Heart left ventricle (tissue), 16 donors: ENCODE measurements around the gene SCARB1. TPM values are rescaled to one million over a fixed set of nuclear protein-coding genes. Genes with fewer than 3 reads are reported as not detected.
"Not testable (repeated sequence)": the region's sequence is repeated elsewhere in the genome, so short reads cannot be mapped to it uniquely, and the experiment has no call there.

Experiments used
- ATAC-seq, 4 donors: fragments of 200-7000 bp; cut with Tn5 transposase; one replicate each; pipeline ENCODE4 v1.9.1; 2020 to 2022; ENCODE audit warnings: moderate library complexity in 4 of 4, mild to moderate bottlenecking in 3 of 4, moderate number of reproducible peaks in 1 of 4
- DNase-seq, 5 donors: peaks; one replicate each; pipeline ENCODE4 v3.0.0-alpha.2; 2020
- H3K27ac ChIP-seq, 12 donors: fragments of 200-600 bp; sonication (generic) in 4 of 12; one replicate each; pipeline versions ENCODE4 v1.5.0 to v1.8.0; 2016 to 2022; ENCODE audit warnings: mild to moderate bottlenecking in 2 of 12
- H3K27me3 ChIP-seq, 9 donors: fragments of 200-600 bp; sonication (generic) in 2 of 9; one replicate each; pipeline versions ENCODE4 v1.5.1 to v1.8.0; 2016 to 2022; ENCODE audit warnings: mild to moderate bottlenecking in 3 of 9
- H3K36me3 ChIP-seq, 9 donors: fragments of 200-600 bp; sonication (generic) in 2 of 9; one replicate each; pipeline versions ENCODE4 v1.5.0 to v1.8.0; 2018 to 2022; ENCODE audit warnings: mild to moderate bottlenecking in 2 of 9
- H3K4me1 ChIP-seq, 12 donors: fragments of 200-600 bp; sonication (generic) in 4 of 12; one replicate each; pipeline versions ENCODE4 v1.5.0 to v1.8.0; 2016 to 2022; ENCODE audit warnings: mild to moderate bottlenecking in 3 of 12
- H3K4me3 ChIP-seq, 12 donors: fragments of 200-600 bp; sonication (generic) in 4 of 12; one replicate each; pipeline versions ENCODE4 v1.5.0 to v1.8.0; 2017 to 2022; ENCODE audit warnings: mild to moderate bottlenecking in 9 of 12, moderate library complexity in 4 of 12
- H3K9me3 ChIP-seq, 12 donors: fragments of 200-600 bp; sonication (generic) in 4 of 12; one replicate each; pipeline versions ENCODE4 v1.5.0 to v1.8.0; 2016 to 2022; ENCODE audit warnings: mild to moderate bottlenecking in 1 of 12
- POLR2A ChIP-seq, 2 donors: fragments of 450-650 bp; IDR thresholded peaks; one replicate each; pipeline ENCODE4 v1.6.1; 2017; ENCODE audit warnings: antibody characterized with exemption in 2 of 2, mild to moderate bottlenecking in 2 of 2, moderate library complexity in 2 of 2
- WGBS, 4 donors: extraction: QIAGEN DNeasy Blood & Tissue Kit in 2 of 4; methylation state at CpG; one replicate each; pipeline versions ENCODE4 v1.1.5 to v1.1.7; 2013 to 2018; 5-methylcytosine and 5-hydroxymethylcytosine counted together
- intact Hi-C, 10 donors: fragments of 100-400 bp; cut with DNase I; formaldehyde crosslinking; loops; one replicate each; pipeline versions ENCODE4 v1.11.1 to v1.14.2; 2022
- polyA plus RNA-seq, 2 donors: library from polyadenylated mRNA; stranded (reverse); fragments of 200-250 nt; gene quantifications; one replicate each; pipeline ENCODE4 v1.2.3, GENCODE V29; 2013
- total RNA-seq, 9 donors: library from RNA; depleted of rRNA in 2 of 9; stranded (reverse); fragments of >200 nt in 2 of 9; fragmentation: NEBNext Ultra II Directional in 3 of 9; extraction: Animal tissue kit (Norgen Biotek cat#: 25700) in 3 of 9; gene quantifications; one replicate each; pipeline versions ENCODE4 v1.1.0 to v1.2.4, GENCODE V29; 2016 to 2023
- TF ChIP-seq, protein P1 (sequence below), 12 donors: fragments of 200-600 bp; sonication (generic) in 4 of 12; IDR thresholded peaks; one replicate each; pipeline versions ENCODE4 v1.5.0 to v1.8.0; 2018 to 2022; ENCODE audit warnings: antibody characterized with exemption in 12 of 12, mild to moderate bottlenecking in 5 of 12
- donor health status: ischemic (EF 13 %, LVEDD 7.1; RV severe dilation, severe dysfunction).
- donor health status: healthy with polysubstance abuse.
- donor health status: DM: no; HTN: yes; CAD: no.
- donor health status: DM: no; HTN: no; CAD: no.
- donor health status: ischemic (EF 25% LVEDD 6.9; RV normal size, moderate dysfunction).
- donor health status: ischemic (EF 25% LVEDD 5.7; RV mildly dilated, moderate dysfunction).
- donor health status: healthy.
- donor health status: DM: yes; HTN: yes; CAD: no.
- donor health status: ischemic (EF 35%, LVEDD 5.7; RV mildly dilated, moderate dysfunction).
- donor health status: nonischemic (EF 11% LVEDD 7.7; RV severe dilation, severe dysfunction).
- donor health status: DM: yes; HTN: yes; CAD: no.
- donor health status: PGD.
- donor health status: ischemic (EF 29% LVEDD 5.4; RV normal size, mild dysfunction).
- donor health status: nonischemic (EF 23%, LVEDD 6.1; RV moderate dilation, normal function).

The SCARB1 gene
- total and polyA plus RNA-seq, 11 donors = 6.9 to 21.7 (median 14.0) TPM

DNA sequence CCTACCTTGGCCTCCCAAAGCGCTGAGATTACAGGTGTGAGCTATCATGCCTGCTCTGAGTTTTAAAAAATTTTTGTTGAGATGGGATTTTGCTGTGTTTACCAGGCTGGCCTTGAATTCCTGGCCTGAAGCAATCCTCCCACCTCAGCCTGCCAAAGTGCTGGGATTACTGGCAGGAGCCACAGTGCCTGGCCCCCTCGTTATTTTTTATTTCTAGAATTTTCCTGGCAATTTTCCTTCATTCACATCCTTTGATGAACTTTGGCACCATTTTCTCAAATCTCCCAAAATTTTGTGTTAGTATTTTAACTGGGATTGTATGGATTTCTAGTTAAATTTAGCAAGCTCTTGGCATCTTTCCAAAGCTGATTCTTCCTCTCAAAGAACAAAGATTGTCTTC lies 24.6 kb upstream of the SCARB1 start:
- H3K4me3 ChIP-seq = no peak overlapping the region
- DNase-seq = no peak
- H3K27me3 ChIP-seq = no peaks in the 10 kb centered on the region
- intact Hi-C loops = no loop called here
- ATAC-seq = no peak
- peak overlapping the region in 1 of 12 donors; percentile 29 for H3K27ac ChIP-seq
- TF ChIP-seq, protein P1, sequence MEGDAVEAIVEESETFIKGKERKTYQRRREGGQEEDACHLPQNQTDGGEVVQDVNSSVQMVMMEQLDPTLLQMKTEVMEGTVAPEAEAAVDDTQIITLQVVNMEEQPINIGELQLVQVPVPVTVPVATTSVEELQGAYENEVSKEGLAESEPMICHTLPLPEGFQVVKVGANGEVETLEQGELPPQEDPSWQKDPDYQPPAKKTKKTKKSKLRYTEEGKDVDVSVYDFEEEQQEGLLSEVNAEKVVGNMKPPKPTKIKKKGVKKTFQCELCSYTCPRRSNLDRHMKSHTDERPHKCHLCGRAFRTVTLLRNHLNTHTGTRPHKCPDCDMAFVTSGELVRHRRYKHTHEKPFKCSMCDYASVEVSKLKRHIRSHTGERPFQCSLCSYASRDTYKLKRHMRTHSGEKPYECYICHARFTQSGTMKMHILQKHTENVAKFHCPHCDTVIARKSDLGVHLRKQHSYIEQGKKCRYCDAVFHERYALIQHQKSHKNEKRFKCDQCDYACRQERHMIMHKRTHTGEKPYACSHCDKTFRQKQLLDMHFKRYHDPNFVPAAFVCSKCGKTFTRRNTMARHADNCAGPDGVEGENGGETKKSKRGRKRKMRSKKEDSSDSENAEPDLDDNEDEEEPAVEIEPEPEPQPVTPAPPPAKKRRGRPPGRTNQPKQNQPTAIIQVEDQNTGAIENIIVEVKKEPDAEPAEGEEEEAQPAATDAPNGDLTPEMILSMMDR (IDR thresholded peaks at IDR 0.05) = no peak
- TF ChIP-seq POLR2A (IDR thresholded peaks at IDR 0.05) = no peak
- peaks cover 0 to 14% (median 0%) of the 10 kb centered on the region in 12 donors for H3K4me1 ChIP-seq
- whole genome bisulfite sequencing, 4 donors = 59 to 68% (median 65%) methylated on average over 2 of the region's 2 CpGs
- H3K36me3 ChIP-seq = no peaks in the 10 kb centered on the region
- no peaks in the 10 kb centered on the region for H3K9me3 ChIP-seq

DNA sequence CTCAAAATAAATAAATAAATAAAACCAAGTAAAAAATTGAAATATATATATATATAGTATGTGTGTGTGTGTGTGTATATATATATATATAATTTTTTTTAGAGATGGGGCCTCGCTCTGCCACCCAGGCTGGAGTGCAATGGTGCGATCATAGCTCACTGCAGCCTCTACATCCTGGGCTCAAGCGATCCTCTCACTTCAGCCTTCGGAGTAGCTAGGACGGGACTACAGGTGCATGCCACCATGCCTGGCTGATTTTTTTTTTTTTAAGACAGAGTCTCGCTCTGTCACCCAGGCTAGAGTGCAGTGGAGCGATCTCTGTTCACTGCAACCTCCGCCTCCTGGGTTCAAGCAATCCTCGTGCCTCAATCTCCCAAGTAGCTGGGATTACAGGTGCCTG lies 24.1 kb upstream of the SCARB1 start:
- H3K9me3 ChIP-seq, H3K4me3 ChIP-seq, intact Hi-C loops, ATAC-seq, DNase-seq, H3K36me3 ChIP-seq, H3K27ac ChIP-seq, H3K27me3 ChIP-seq: not testable (repeated sequence)
- WGBS, 4 donors = 96 to 98% (median 97%) methylated on average over 9 of the region's 9 CpGs
- H3K4me1 ChIP-seq = peaks cover 0 to 14% (median 0%) of the 10 kb centered on the region in 12 donors

DNA sequence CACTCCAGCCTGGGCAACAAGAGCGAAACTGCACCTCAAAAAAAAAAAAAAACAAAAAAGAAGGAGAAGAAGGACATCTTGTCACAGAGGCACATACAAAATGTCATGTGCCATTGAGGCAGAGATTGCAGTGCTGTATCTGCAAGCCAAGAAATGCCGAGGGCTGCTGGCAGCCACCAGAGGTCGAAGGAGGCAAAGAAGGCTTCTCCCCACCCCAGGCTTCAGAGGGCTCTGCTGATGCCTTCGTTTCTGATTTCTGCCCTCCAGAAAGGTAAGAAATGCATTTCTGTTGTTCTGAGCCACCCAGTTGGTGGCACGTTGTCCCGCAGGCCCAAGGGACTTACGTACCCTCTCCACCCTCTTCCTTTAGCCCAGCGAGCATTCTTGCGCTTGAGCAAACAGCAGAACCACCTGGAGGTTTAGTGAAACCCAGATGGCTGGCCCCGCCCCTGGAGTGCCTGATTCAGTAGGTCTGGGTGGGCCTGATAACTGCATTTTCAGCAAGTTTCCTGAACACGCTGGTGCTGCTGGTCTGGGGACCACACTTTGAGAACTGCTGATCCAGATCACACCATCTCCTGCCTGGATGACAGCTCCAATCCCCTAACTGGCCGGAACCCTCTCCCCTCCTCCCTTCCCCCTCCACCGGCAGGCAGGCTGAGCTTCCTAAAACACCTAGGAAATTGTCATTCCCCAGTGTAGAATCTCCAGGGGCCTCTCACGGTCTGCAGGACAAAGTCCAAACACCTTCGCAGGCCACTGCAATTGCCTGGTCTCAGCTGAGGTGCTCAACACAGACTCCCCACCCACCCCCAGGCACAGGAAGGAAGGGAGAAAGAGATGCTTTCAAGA lies 21.1 kb upstream of the SCARB1 start:
- intact Hi-C loops = no loop called here
- H3K4me1 ChIP-seq = peaks cover 0 to 14% (median 0%) of the 10 kb centered on the region in 12 donors
- H3K36me3 ChIP-seq = no peaks in the 10 kb centered on the region
- ATAC-seq = no peak
- no peak overlapping the region for H3K27ac ChIP-seq
- no peaks in the 10 kb centered on the region for H3K27me3 ChIP-seq
- H3K4me3 ChIP-seq = no peak overlapping the region
- 60 to 73% (median 69%) methylated on average over 15 of the region's 15 CpGs for WGBS, 4 donors
- no peak for DNase-seq
- H3K9me3 ChIP-seq = no peaks in the 10 kb centered on the region
- TF ChIP-seq, protein P1 (IDR thresholded peaks at IDR 0.05) = no peak
- no peak for TF ChIP-seq POLR2A (IDR thresholded peaks at IDR 0.05)

DNA sequence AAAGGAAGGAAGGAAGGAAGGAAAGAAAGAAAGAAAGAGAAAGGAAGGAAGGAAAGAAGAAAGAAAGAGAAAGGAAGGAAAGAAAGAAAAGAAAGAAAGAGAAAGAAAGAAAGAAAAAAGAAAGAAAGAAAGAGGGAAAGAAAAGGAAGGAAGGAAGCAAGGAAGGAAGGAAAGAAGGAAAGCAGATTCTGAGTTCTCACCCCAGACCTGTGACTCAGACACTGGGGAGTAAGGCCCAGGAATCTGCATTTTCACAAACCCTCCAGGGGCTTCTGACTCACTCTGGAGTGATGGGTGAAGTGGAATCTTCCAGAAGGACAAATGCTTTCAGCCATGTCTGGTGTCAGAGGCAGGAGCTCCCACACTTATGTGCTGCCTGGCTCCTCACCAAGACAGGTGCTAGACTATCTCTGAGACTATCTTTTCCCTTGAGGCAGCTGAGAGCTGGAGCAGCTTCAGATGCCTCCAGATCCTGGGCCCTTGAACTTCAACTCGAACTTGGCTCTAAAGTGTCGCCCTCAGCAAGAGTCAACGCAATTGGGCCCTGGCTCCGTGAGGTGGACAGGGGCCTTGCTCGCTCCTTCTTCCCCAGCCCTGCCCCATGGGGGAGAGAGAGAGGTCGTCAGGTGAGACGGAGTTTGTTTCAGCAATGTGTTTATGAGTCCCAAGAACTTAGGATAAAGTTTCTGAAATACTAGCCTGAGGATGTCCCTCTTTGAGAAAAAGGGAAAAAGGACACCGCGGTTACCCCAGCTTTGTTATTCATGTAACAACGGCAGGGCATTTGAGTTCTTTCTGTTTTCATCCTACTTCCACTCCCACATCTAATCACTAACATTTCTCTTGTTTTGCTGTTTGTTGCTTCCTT lies 19.8 kb upstream of the SCARB1 start:
- intact Hi-C loops = no loop called here
- 87 to 94% (median 88%) methylated on average over 10 of the region's 10 CpGs for WGBS, 4 donors

More for the DNA sequence above, 19.8 kb upstream of the SCARB1 start:
- TF ChIP-seq, protein P1 (IDR thresholded peaks at IDR 0.05) = no peak
- TF ChIP-seq POLR2A (IDR thresholded peaks at IDR 0.05) = no peak
- no peak overlapping the region for H3K4me3 ChIP-seq
- H3K4me1 ChIP-seq = peaks cover 0 to 8% (median 0%) of the 10 kb centered on the region in 12 donors
- H3K27me3 ChIP-seq = no peaks in the 10 kb centered on the region
- no peaks in the 10 kb centered on the region for H3K36me3 ChIP-seq
- DNase-seq (no peak), ATAC-seq (no peak)
- H3K27ac ChIP-seq = no peak overlapping the region
- H3K9me3 ChIP-seq = no peaks in the 10 kb centered on the region
